Effector memory CD4-positive, alpha-beta T cell (primary cell): ENCODE results near the gene PROM2.

Experiments used
- DNase-seq, 3 donors: peaks; one replicate each; pipeline ENCODE4 v3.0.0-alpha.2; 2020
- H3K27ac ChIP-seq: 2 replicates; pipeline ENCODE4 v1.7.0; 2013; ENCODE audit warnings: mild to moderate bottlenecking, low read length, moderate library complexity; ENCODE audit not compliant: insufficient read depth, poor library complexity, severe bottlenecking
- H3K27me3 ChIP-seq: replicated peaks from 2 replicates; pipeline ENCODE4 v1.7.0; 2013; ENCODE audit warnings: mild to moderate bottlenecking, low read length; ENCODE audit not compliant: insufficient read depth, control insufficient read depth, poor library complexity, severe bottlenecking
- H3K36me3 ChIP-seq: 2 replicates; pipeline ENCODE4 v1.7.0; 2013; ENCODE audit warnings: mild to moderate bottlenecking, low read length, moderate library complexity; ENCODE audit not compliant: control insufficient read depth, insufficient read depth
- H3K4me1 ChIP-seq: 2 replicates; pipeline ENCODE4 v1.7.0; 2013; ENCODE audit warnings: low read length, mild to moderate bottlenecking; ENCODE audit not compliant: control insufficient read depth, insufficient read depth, poor library complexity, severe bottlenecking
- H3K4me3 ChIP-seq: 2 replicates; pipeline ENCODE4 v1.7.0; 2013; ENCODE audit warnings: low read length, low read depth, mild to moderate bottlenecking; ENCODE audit not compliant: insufficient read depth, poor library complexity, severe bottlenecking
- H3K9me3 ChIP-seq: 2 replicates; pipeline ENCODE4 v1.7.0; 2013; ENCODE audit warnings: mild to moderate bottlenecking, low read length, moderate library complexity; ENCODE audit not compliant: control insufficient read depth

PROM2 gene

DNA sequence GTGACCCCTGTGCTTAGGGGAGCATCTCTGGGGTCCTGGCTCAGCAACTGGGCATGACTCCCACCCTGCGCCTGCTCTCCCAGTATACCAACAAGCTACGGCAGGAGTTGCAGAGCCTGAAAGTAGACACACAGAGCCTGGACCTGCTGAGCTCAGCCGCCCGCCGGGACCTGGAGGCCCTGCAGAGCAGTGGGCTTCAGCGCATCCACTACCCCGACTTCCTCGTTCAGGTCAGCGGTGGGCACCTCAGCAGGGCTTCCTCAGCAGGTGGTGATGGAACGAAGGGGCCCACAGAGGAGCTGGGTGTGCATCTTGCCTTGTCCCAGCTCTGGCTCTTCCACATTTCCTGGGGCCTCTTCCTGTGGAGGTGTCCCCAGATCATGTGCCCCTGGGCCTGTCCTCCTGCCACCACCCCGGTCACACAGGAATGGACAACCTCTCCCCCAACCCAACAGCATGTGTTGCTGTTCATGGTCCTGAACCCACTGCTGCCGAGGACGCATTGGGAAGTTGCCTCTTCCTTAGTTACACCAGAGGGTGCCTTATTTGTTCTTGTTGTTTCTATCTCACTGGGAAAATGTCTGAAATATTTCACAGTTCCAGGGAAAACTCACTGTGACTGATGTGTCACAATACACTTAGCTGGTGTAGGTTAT is 10.8 kb downstream of the PROM2 start:
- no peaks in the 10 kb centered on the region for H3K36me3 ChIP-seq
- H3K4me1 ChIP-seq = no peaks in the 10 kb centered on the region
- H3K4me3 ChIP-seq = no peak overlapping the region
- H3K27ac ChIP-seq = no peak overlapping the region
- no peaks in the 10 kb centered on the region for H3K9me3 ChIP-seq
- no peaks in the 10 kb centered on the region for H3K27me3 ChIP-seq
- DNase-seq = no peak

DNA sequence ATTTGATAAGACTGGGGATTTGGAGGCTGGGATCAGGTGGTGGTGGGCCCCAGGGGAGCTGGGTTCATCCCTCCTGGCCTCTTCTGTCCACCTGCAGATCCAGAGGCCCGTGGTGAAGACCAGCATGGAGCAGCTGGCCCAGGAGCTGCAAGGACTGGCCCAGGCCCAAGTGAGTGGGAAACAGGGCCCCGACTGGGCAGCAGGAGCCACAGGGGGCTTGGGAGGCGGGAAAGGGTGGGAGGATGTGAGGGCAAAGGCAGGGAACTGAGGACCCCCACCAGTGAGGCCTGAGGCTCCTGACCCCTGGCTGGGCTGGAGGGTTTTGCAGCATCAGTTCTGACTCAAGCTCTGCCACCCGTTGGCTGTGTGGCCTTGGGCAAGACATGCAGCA is 11.3 kb downstream of the PROM2 start:
- no peak for DNase-seq
- H3K27ac ChIP-seq = no peak overlapping the region
- H3K27me3 ChIP-seq = no peaks in the 10 kb centered on the region
- H3K4me3 ChIP-seq = no peak overlapping the region
- H3K4me1 ChIP-seq = no peaks in the 10 kb centered on the region
- no peaks in the 10 kb centered on the region for H3K36me3 ChIP-seq
- no peaks in the 10 kb centered on the region for H3K9me3 ChIP-seq

DNA sequence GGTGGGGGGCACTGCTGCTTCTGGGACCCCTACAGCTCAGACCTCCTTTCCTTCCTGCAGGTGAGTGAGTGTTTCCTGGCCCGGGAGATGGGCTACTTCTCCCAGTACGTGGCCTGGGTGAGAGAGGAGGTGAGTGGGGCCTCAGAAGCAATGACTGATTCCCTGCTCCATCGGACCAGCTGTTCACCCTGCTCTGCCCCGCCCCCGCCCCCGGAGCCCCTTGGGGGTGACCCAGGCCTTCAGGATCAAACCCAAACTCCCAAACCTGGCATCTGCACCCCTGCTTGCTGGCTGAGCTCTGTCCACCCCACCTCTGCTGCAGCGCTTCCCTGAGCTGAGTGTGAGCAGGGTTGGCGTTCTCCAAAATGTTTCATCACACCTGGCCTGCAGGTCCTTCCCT is 13.1 kb downstream of the PROM2 start:
- H3K27me3 ChIP-seq = no peaks in the 10 kb centered on the region
- no peak for DNase-seq
- no peaks in the 10 kb centered on the region for H3K4me1 ChIP-seq
- no peaks in the 10 kb centered on the region for H3K36me3 ChIP-seq
- no peak overlapping the region for H3K4me3 ChIP-seq
- H3K27ac ChIP-seq = no peak overlapping the region
- peaks cover 3% of the 10 kb centered on the region for H3K9me3 ChIP-seq

DNA sequence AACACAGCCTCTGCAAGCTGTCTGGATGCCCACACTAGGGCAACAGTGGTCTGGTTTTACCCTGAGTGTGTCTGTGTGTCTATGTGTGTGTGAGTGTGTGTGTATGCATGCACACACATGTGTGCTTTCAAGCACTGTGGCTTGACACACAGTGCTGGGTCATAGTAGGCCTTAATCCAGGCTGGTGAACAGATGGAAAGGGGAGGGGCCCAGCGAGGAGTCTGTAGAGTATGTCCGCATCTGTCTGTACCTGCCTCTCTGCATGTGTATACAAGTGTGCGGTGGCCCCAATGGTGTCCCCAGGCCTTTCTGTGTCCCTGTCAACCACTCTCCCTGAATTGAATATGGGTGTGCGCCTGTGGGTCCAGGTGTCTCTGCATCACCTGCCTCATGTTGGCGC is 13.6 kb downstream of the PROM2 start:
- no peak for DNase-seq
- Histone ChIP-seq H3K36me3 (no peaks in the 10 kb centered on the region), H3K4me3 (no peak overlapping the region), H3K27ac (no peak overlapping the region), H3K4me1 (no peaks in the 10 kb centered on the region), H3K27me3 (no peaks in the 10 kb centered on the region), H3K9me3 (peaks cover 5% of the 10 kb centered on the region)

GRCh38 chr2:95289253-95289652 is 15.0 kb downstream of the PROM2 start:
- Histone ChIP-seq H3K36me3 (no peaks in the 10 kb centered on the region), H3K9me3 (peaks cover 5% of the 10 kb centered on the region), H3K4me1 (no peaks in the 10 kb centered on the region), H3K27me3 (no peaks in the 10 kb centered on the region), H3K4me3 (no peak overlapping the region), H3K27ac (no peak overlapping the region)
- DNase-seq = no peak

DNA sequence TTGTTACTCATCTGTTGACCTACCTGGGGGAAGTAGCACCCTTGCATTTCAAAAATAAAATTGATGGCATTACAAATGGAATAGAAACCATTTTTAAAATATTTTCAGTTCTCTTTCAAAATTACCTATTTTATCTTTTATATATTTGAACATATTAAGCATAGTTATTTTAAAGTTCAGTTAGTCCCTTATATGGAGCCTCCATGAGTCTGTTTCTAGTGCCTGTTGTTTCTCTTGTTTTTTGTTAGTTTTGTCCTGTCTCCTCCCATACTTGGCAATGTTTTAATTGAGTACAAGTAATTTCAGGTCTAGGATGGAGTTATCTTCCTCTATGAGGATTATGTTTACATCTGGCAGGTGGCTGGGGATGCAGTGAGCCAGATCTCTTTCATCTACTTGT is 17.0 kb downstream of the PROM2 start:
- H3K36me3 ChIP-seq = no peaks in the 10 kb centered on the region
- H3K4me1 ChIP-seq = no peaks in the 10 kb centered on the region
- H3K4me3 ChIP-seq = no peak overlapping the region
- H3K9me3 ChIP-seq = peaks cover 5% of the 10 kb centered on the region
- H3K27me3 ChIP-seq = no peaks in the 10 kb centered on the region
- H3K27ac ChIP-seq = no peak overlapping the region
- DNase-seq = no peak

- Histone ChIP-seq H3K4me3 (no peak overlapping the region), H3K27ac (no peak overlapping the region), H3K27me3 (no peaks in the 10 kb centered on the region), H3K4me1 (no peaks in the 10 kb centered on the region), H3K36me3 (no peaks in the 10 kb centered on the region), H3K9me3 (peaks cover 5% of the 10 kb centered on the region)
- DNase-seq = no peak
Measured at GRCh38 chr2:95292623-95293260, 18.5 kb downstream of the PROM2 start.

GRCh38 chr2:95294579-95295250 is 20.5 kb downstream of the PROM2 start:
- Histone ChIP-seq H3K4me1 (no peaks in the 10 kb centered on the region), H3K36me3 (no peaks in the 10 kb centered on the region), H3K9me3 (peaks cover 5% of the 10 kb centered on the region), H3K27me3 (no peaks in the 10 kb centered on the region), H3K4me3 (no peak overlapping the region), H3K27ac (no peak overlapping the region)
- no peak for DNase-seq

- no peaks in the 10 kb centered on the region for H3K4me1 ChIP-seq
- H3K4me3 ChIP-seq = no peak overlapping the region
- H3K27me3 ChIP-seq = no peaks in the 10 kb centered on the region
- no peak overlapping the region for H3K27ac ChIP-seq
- DNase-seq = no peak
- H3K36me3 ChIP-seq = no peaks in the 10 kb centered on the region
- H3K9me3 ChIP-seq = peaks cover 5% of the 10 kb centered on the region
Measured at GRCh38 chr2:95295376-95295775, 21.1 kb downstream of the PROM2 start.

DNA sequence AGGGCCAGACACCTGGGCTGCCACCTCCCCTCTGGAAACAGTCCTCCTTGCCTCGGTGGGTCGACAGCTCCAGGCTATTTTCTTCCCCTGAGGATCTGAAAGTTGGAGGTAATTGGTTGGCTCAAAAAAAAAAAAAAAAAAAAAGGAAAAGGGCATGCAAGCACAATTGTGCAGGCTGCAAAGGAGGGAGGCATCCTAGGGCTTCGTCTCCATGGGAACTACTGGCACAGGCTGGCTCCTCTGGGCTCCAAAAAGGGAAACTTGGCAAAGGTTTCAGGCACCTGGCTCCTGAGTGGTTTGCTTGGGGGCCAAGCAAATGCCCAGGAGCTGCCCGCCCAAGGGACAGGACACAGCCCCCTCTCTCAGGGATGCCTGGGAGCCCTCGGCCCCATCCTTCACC is 21.8 kb downstream of the PROM2 start:
- DNase-seq = no peak
- Histone ChIP-seq H3K9me3 (peaks cover 5% of the 10 kb centered on the region), H3K4me3 (no peak overlapping the region), H3K27me3 (no peaks in the 10 kb centered on the region), H3K36me3 (no peaks in the 10 kb centered on the region), H3K27ac (no peak overlapping the region), H3K4me1 (no peaks in the 10 kb centered on the region)
